K562 (cell line): ENCODE measurements around the gene MEX3D. TPM values are rescaled to one million over a fixed set of nuclear protein-coding genes. Genes with fewer than 3 reads are reported as not detected.
A peak's percentile ranks its signal among the peaks of the same experiment; 100 is the strongest.

Source experiments
- ARID2 ChIP-seq: fragments of 450-650 bp; IDR thresholded peaks from 2 replicates; pipeline ENCODE4 v1.6.1; 2017; ENCODE audit warnings: antibody characterized with exemption, mild to moderate bottlenecking
- CBX8 ChIP-seq: fragments of 200-600 bp; sonication (generic); IDR thresholded peaks from 2 replicates; pipeline ENCODE4 v1.6.1; 2012; ENCODE audit warnings: borderline replicate concordance, mixed run types, low read depth, mild to moderate bottlenecking, moderate library complexity, mixed read lengths, low read length, control low read depth, inconsistent platforms; ENCODE audit not compliant: poor library complexity, severe bottlenecking; ENCODE audit errors: extremely low read depth
- GABPA ChIP-seq: fragments of 200-800 bp; sonication (Bioruptor generic); conservative IDR thresholded peaks from 2 replicates; pipeline ENCODE4 v1.6.1; 2016; ENCODE audit warnings: low read depth, missing genetic modification characterization, missing compliant biosample characterization
- HDAC6 ChIP-seq: IDR thresholded peaks from 2 replicates; pipeline ENCODE4 v1.6.1; 2012; ENCODE audit warnings: low read depth, mild to moderate bottlenecking, control low read depth, inconsistent platforms, low read length, moderate library complexity
- HNRNPL ChIP-seq: fragments of 200-400 bp; formaldehyde crosslinking; IDR thresholded peaks from 2 replicates; pipeline ENCODE4 v1.6.1; 2017; ENCODE audit warnings: low read depth, mild to moderate bottlenecking, low read length
- NR2F6 ChIP-seq: fragments of 450-650 bp; formaldehyde crosslinking; IDR thresholded peaks from 2 replicates; pipeline ENCODE4 v1.4.0; 2020; ENCODE audit warnings: mild to moderate bottlenecking
- ZNF146 ChIP-seq: IDR thresholded peaks from one replicate; pipeline ENCODE4 v1.6.1; 2018; ENCODE audit warnings: missing compliant biosample characterization; ENCODE audit not compliant: unreplicated experiment
- ZNF76 ChIP-seq: fragments of 250-450 bp; sonication (Bioruptor Pico); IDR thresholded peaks from 2 replicates; pipeline ENCODE4 v1.4.0; 2020; ENCODE audit warnings: mild to moderate bottlenecking, moderate library complexity, borderline replicate concordance
- ZNF766 ChIP-seq: fragments of 200-800 bp; sonication (Bioruptor generic); conservative IDR thresholded peaks from 2 replicates; pipeline ENCODE4 v1.6.1; 2016; ENCODE audit warnings: missing genetic modification characterization, missing compliant biosample characterization
- polyA plus RNA-seq, 8 experiments: library from polyadenylated mRNA; depleted of rRNA in 4 of 8; stranded (reverse) in 5 of 8; unstranded in 3 of 8; fragments of >200 nt; fragmentation: Nextera tagmentation in 2 of 8; fragmentation: Illumina TruSeq in 1 of 8; extraction: Ambion mirVana in 2 of 8; extraction: Trizol in 1 of 8; gene quantifications; 2 replicates each; pipeline versions ENCODE4 v1.2.1 to v1.2.3, GENCODE V29; 2011 to 2014; ENCODE audit warnings: inconsistent platforms in 1 of 8, missing spikeins in 1 of 8
- total RNA-seq, 7 experiments: library from RNA; depleted of rRNA in 6 of 7; stranded (reverse); fragments of >200 nt in 6 of 7; fragmentation: Illumina TruSeq in 2 of 7; extraction: Trizol in 2 of 7; gene quantifications; 2 replicates each; pipeline versions ENCODE4 v1.2.1 to v1.2.3, GENCODE V29; 2011 to 2021; ENCODE audit warnings: low replicate concordance in 1 of 7
- TF ChIP-seq, protein P1 (sequence below), 2 experiments: IDR thresholded peaks; 2 replicates each; pipeline ENCODE4 v1.6.1; 2011; ENCODE audit warnings: borderline replicate concordance in 1 of 2, control low read depth in 1 of 2, low read depth in 1 of 2, low read length in 1 of 2, mild to moderate bottlenecking in 1 of 2, mixed read lengths in 1 of 2, moderate library complexity in 1 of 2; ENCODE audit not compliant: insufficient read depth in 1 of 2, insufficient read length in 1 of 2, poor library complexity in 1 of 2, severe bottlenecking in 1 of 2; ENCODE audit errors: extremely low read depth in 1 of 2
- TF ChIP-seq, protein P2 (sequence below): sonication (generic); formaldehyde crosslinking; IDR thresholded peaks from 2 replicates; pipeline ENCODE4 v1.8.0; 2022; ENCODE audit warnings: mild to moderate bottlenecking, low read depth, missing genetic modification reagents
- TF ChIP-seq, protein P3 (sequence below), 2 experiments: fragments of 450-650 bp; formaldehyde crosslinking in 1 of 2; IDR thresholded peaks; 2 replicates each; pipeline versions ENCODE4 v1.4.0 to v1.6.1; 2014 to 2020; ENCODE audit warnings: mild to moderate bottlenecking in 2 of 2, borderline replicate concordance in 1 of 2, low read depth in 1 of 2

MEX3D gene
- total and polyA plus RNA-seq, 9 of the 15 experiments (the other 6 are each of a cell fraction or from before 2014, with no cell fraction given) = 1.7 to 39.3 (median 5.7) TPM

DNA sequence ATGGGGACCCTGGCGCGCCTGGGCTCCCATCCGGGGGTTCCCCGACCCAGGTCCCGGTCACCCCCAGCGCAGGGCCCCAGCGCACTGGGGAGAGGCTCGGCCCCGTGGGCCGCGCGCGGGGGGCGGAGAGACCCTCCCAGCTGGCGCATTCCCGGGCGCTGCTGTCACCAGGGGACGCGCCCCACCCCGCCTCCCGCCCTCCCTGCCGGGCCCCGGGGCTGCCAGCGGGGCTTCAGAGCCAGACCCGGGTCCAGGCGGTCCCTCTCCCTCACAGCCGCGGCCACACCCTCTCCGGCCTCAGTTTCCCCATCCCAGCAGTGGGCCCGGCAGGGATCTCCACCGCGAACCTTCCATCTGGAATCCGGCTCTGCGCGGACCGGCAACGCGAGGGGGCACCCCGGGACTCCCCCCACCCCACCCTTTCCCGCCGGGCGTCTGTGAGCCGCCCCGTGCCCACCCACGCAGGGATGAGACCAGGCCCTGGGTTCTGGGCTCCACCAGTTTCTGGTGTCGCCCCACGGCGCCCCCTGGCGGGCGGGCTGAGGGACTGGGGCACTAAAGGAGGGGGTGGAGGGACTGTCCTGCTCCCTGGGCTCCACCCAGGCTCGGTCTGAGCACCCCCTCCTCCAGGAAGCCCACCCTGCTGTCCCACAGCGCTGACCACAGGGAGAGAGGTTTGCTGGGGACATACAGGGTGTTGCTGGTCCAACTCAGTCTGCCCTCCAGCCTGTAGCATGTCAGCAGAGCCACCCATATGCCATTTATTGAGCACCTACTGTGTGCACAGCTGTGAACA lies 54.4 kb downstream of the MEX3D start (continued):
- TF ChIP-seq ZNF146 (CRISPR knock-in tag) (no peak), ZNF766 (CRISPR knock-in tag) (no peak), HDAC6 (no peak), NR2F6 (CRISPR knock-in tag) (no peak), HNRNPL (peak; percentile 36; the same call in 1 of the 2 replicates), GABPA (no peak), ARID2 (0 out of 2 replicates have a peak, but pooled peaks have one; percentile 48), CBX8 (no peak), ZNF76 (CRISPR knock-in tag) (no peak)
- TF ChIP-seq, protein P1, sequence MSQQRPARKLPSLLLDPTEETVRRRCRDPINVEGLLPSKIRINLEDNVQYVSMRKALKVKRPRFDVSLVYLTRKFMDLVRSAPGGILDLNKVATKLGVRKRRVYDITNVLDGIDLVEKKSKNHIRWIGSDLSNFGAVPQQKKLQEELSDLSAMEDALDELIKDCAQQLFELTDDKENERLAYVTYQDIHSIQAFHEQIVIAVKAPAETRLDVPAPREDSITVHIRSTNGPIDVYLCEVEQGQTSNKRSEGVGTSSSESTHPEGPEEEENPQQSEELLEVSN (IDR thresholded peaks at IDR 0.05; ENCODE audit: borderline replicate concordance in 1 of 2, extremely low read depth in 1 of 2, insufficient read depth in 1 of 2, insufficient read length in 1 of 2, low read depth in 1 of 2, low read length in 1 of 2, poor library complexity in 1 of 2, severe bottlenecking in 1 of 2) = peak in 1 of 2 experiments; percentile 15
- TF ChIP-seq, protein P2, sequence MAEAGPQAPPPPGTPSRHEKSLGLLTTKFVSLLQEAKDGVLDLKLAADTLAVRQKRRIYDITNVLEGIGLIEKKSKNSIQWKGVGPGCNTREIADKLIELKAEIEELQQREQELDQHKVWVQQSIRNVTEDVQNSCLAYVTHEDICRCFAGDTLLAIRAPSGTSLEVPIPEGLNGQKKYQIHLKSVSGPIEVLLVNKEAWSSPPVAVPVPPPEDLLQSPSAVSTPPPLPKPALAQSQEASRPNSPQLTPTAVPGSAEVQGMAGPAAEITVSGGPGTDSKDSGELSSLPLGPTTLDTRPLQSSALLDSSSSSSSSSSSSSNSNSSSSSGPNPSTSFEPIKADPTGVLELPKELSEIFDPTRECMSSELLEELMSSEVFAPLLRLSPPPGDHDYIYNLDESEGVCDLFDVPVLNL (CRISPR knock-in tag) = no peak
- TF ChIP-seq, protein P3, sequence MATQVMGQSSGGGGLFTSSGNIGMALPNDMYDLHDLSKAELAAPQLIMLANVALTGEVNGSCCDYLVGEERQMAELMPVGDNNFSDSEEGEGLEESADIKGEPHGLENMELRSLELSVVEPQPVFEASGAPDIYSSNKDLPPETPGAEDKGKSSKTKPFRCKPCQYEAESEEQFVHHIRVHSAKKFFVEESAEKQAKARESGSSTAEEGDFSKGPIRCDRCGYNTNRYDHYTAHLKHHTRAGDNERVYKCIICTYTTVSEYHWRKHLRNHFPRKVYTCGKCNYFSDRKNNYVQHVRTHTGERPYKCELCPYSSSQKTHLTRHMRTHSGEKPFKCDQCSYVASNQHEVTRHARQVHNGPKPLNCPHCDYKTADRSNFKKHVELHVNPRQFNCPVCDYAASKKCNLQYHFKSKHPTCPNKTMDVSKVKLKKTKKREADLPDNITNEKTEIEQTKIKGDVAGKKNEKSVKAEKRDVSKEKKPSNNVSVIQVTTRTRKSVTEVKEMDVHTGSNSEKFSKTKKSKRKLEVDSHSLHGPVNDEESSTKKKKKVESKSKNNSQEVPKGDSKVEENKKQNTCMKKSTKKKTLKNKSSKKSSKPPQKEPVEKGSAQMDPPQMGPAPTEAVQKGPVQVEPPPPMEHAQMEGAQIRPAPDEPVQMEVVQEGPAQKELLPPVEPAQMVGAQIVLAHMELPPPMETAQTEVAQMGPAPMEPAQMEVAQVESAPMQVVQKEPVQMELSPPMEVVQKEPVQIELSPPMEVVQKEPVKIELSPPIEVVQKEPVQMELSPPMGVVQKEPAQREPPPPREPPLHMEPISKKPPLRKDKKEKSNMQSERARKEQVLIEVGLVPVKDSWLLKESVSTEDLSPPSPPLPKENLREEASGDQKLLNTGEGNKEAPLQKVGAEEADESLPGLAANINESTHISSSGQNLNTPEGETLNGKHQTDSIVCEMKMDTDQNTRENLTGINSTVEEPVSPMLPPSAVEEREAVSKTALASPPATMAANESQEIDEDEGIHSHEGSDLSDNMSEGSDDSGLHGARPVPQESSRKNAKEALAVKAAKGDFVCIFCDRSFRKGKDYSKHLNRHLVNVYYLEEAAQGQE (IDR thresholded peaks at IDR 0.05; ENCODE audit: borderline replicate concordance) = peak; percentile 66
- TF ChIP-seq, protein P3 (CRISPR knock-in tag; IDR thresholded peaks at IDR 0.05; ENCODE audit: low read depth) = no peak
